ENCODE data around the gene SLIT3.

GRCh38 chr5:169148138-169148740 is 152.7 kb downstream of the SLIT3 start:
- TF ChIP-seq REST (IDR thresholded peaks at IDR 0.05; ENCODE audit: low read depth, low read length) (no peak), CTCF (IDR thresholded peaks at IDR 0.05 in 2 of 3, conservative IDR thresholded peaks at IDR 0.05 in 1 of 3; ENCODE audit: control insufficient read depth in 2 of 3, extremely low read depth in 1 of 3, insufficient read depth in 1 of 3, low read depth in 3 of 3, low read length in 3 of 3) (no peak)
